OCI-LY1 (cell line): Measurements from ENCODE around the gene TMEM19.
"Not testable (repeated sequence)": the region's sequence is repeated elsewhere in the genome, so short reads cannot be mapped to it uniquely, and the experiment has no call there.

ENCODE experiments used
- H2AFZ ChIP-seq: fragments of 200-600 bp; sonication (generic), shearing (Covaris generic); 2 replicates; pipeline ENCODE4 v1.6.0; 2014; ENCODE audit warnings: antibody characterized with exemption, mild to moderate bottlenecking, low read length
- H3F3A ChIP-seq: fragments of 200-600 bp; sonication (generic), shearing (Covaris generic); 2 replicates; pipeline ENCODE4 v1.6.0; 2014; ENCODE audit warnings: mild to moderate bottlenecking, antibody characterized with exemption, low read length, moderate library complexity; ENCODE audit not compliant: insufficient read depth
- H3K27ac ChIP-seq: fragments of 200-600 bp; sonication (generic); 2 replicates; pipeline ENCODE4 v1.5.1; 2014; ENCODE audit warnings: low read length, mixed run types, mild to moderate bottlenecking, low read depth; ENCODE audit not compliant: poor library complexity, severe bottlenecking
- H3K27me3 ChIP-seq: fragments of 200-600 bp; sonication (generic); 2 replicates; pipeline ENCODE4 v1.6.0; 2014; ENCODE audit warnings: antibody characterized with exemption, mild to moderate bottlenecking, low read length, moderate library complexity; ENCODE audit not compliant: insufficient read depth
- H3K36me3 ChIP-seq: fragments of 200-600 bp; sonication (generic); 2 replicates; pipeline ENCODE4 v1.6.1; 2014; ENCODE audit warnings: mild to moderate bottlenecking, antibody characterized with exemption, low read length, moderate library complexity, mixed read lengths; ENCODE audit not compliant: insufficient read depth
- H3K4me1 ChIP-seq: fragments of 200-600 bp; sonication (generic); 2 replicates; pipeline ENCODE4 v1.5.1; 2014; ENCODE audit warnings: mild to moderate bottlenecking, low read length, moderate library complexity; ENCODE audit not compliant: insufficient read depth, severe bottlenecking
- H3K4me2 ChIP-seq: fragments of 200-600 bp; sonication (generic), shearing (Covaris generic); 2 replicates; pipeline ENCODE4 v1.6.1; 2014; ENCODE audit warnings: low read length
- H3K4me3 ChIP-seq: fragments of 200-600 bp; sonication (generic); 2 replicates; pipeline ENCODE4 v1.5.1; 2014; ENCODE audit warnings: low read length, low read depth, mild to moderate bottlenecking, mixed read lengths; ENCODE audit not compliant: poor library complexity, severe bottlenecking
- H3K79me2 ChIP-seq: fragments of 200-600 bp; shearing (Covaris generic); 2 replicates; pipeline ENCODE4 v1.6.1; 2016; ENCODE audit warnings: mixed run types, low read length, mixed read lengths; ENCODE audit not compliant: insufficient read depth
- H3K9ac ChIP-seq: fragments of 200-600 bp; sonication (generic), shearing (Covaris generic); 2 replicates; pipeline ENCODE4 v1.6.1; 2014; ENCODE audit warnings: mild to moderate bottlenecking, low read length, mixed read lengths
- H3K9me2 ChIP-seq: fragments of 200-600 bp; sonication (generic), shearing (Covaris generic); 2 replicates; pipeline ENCODE4 v1.6.1; 2014; ENCODE audit warnings: low read depth, mild to moderate bottlenecking, low read length, mixed read lengths
- H3K9me3 ChIP-seq: fragments of 200-600 bp; shearing (Covaris generic); 2 replicates; pipeline ENCODE4 v1.6.1; 2014; ENCODE audit warnings: low read length, mixed read lengths
- H4K20me1 ChIP-seq: fragments of 200-600 bp; sonication (generic), shearing (Covaris generic); 2 replicates; pipeline ENCODE4 v1.6.0; 2016; ENCODE audit warnings: mild to moderate bottlenecking, low read length; ENCODE audit not compliant: insufficient read depth
- CTCF ChIP-seq: fragments of 200-600 bp; sonication (generic), shearing (Covaris generic); IDR thresholded peaks from 2 replicates; pipeline ENCODE4 v1.5.1; 2017; ENCODE audit warnings: mild to moderate bottlenecking, antibody characterized with exemption, low read length, moderate library complexity, mixed read lengths
- EZH2 ChIP-seq: fragments of 200-600 bp; sonication (generic), shearing (Covaris generic); IDR thresholded peaks from 2 replicates; pipeline ENCODE4 v1.8.0; 2017; ENCODE audit warnings: borderline replicate concordance, mixed run types, mild to moderate bottlenecking, antibody characterized with exemption, low read length, moderate library complexity, mixed read lengths

The TMEM19 gene

GRCh38 chr12:71684081-71684480, 1.8 kb upstream of the TMEM19 start:
- H2AFZ ChIP-seq, result no peak overlapping the region
- H3K36me3 ChIP-seq, result no peaks in the 10 kb centered on the region
- peaks cover 9% of the 10 kb centered on the region for H3F3A ChIP-seq
- no peaks in the 10 kb centered on the region for H3K9me3 ChIP-seq
- H3K27ac ChIP-seq, result peak overlapping the region; percentile 99
- H3K9me2 ChIP-seq, result no peaks in the 10 kb centered on the region
- peaks cover 48% of the 10 kb centered on the region for H3K4me1 ChIP-seq
- H3K79me2 ChIP-seq, result no peaks in the 10 kb centered on the region; the same call in 1 of the 2 replicates
- H3K4me2 ChIP-seq, result peak overlapping the region; percentile 80; the same call in 1 of the 2 replicates
- no peaks in the 10 kb centered on the region for H4K20me1 ChIP-seq
- TF ChIP-seq EZH2 (no peak), CTCF (no peak)
- H3K27me3 ChIP-seq, result no peaks in the 10 kb centered on the region
- H3K4me3 ChIP-seq, result no peak overlapping the region
- no peak overlapping the region for H3K9ac ChIP-seq

GRCh38 chr12:71685312-71685906, 473 bp upstream of the TMEM19 start:
- Histone ChIP-seq H3K79me2 (no peaks in the 10 kb centered on the region; the same call in 1 of the 2 replicates), H3K4me3 (peak overlapping the region; percentile 76), H3K9me2 (no peaks in the 10 kb centered on the region), H3K36me3 (no peaks in the 10 kb centered on the region), H3K27me3 (no peaks in the 10 kb centered on the region), H3K9ac (peak overlapping the region; percentile 76), H3K9me3 (no peaks in the 10 kb centered on the region), H3K4me1 (peaks cover 50% of the 10 kb centered on the region), H3K27ac (peak overlapping the region; percentile 99), H2AFZ (peak overlapping the region; percentile 54; the same call in 1 of the 2 replicates), H3F3A (peaks cover 14% of the 10 kb centered on the region), H4K20me1 (no peaks in the 10 kb centered on the region), H3K4me2 (peak overlapping the region; percentile 80)
- TF ChIP-seq EZH2 (no peak), CTCF (no peak)

- Histone ChIP-seq H3K9me2 (no peaks in the 10 kb centered on the region), H3K4me3 (peak overlapping the region; percentile 76), H3K4me2 (peak overlapping the region; percentile 80), H3K27ac (peak overlapping the region; percentile 99), H3K36me3 (no peaks in the 10 kb centered on the region), H3K9me3 (no peaks in the 10 kb centered on the region), H4K20me1 (no peaks in the 10 kb centered on the region), H3F3A (peaks cover 14% of the 10 kb centered on the region), H3K79me2 (no peaks in the 10 kb centered on the region; the same call in 1 of the 2 replicates), H3K27me3 (no peaks in the 10 kb centered on the region), H3K9ac (peak overlapping the region; percentile 76), H2AFZ (no peak overlapping the region), H3K4me1 (peaks cover 59% of the 10 kb centered on the region)
- TF ChIP-seq EZH2, result no peak
- no peak for TF ChIP-seq CTCF
Observed at GRCh38 chr12:71686658-71687025, 760 bp downstream of the TMEM19 start.

GRCh38 chr12:71687172-71687571, 1.3 kb downstream of the TMEM19 start:
- Histone ChIP-seq H3K4me2 (peak overlapping the region; percentile 80), H3K4me1 (peaks cover 65% of the 10 kb centered on the region), H3K9ac (peak overlapping the region; percentile 76), H3K4me3 (peak overlapping the region; percentile 76), H3F3A (peaks cover 14% of the 10 kb centered on the region), H3K27ac (peak overlapping the region; percentile 99)
- not testable (repeated sequence) for H3K27me3 ChIP-seq, H4K20me1 ChIP-seq, H3K9me2 ChIP-seq, H3K79me2 ChIP-seq, H2AFZ ChIP-seq, H3K9me3 ChIP-seq, H3K36me3 ChIP-seq
